ENCODE data around the gene FAM161A. TPM values are rescaled to one million over a fixed set of nuclear protein-coding genes. Genes with fewer than 3 reads are reported as not detected.

The FAM161A gene
- total RNA-seq: 1.3 and 1.8 TPM in 2 replicates

GRCh38 chr2:61853847-61854563 lies at the start of gene FAM161A:
Gene FAM161A (minus strand): TSS chr2:61854060. CDS start chr2:61854041, 19 bp downstream.

GRCh38 chr2:61888267-61889055 lies 34.6 kb upstream of the FAM161A start, which contains the start of gene CCT4:
Gene CCT4 (minus strand): TSS chr2:61888656. CDS start chr2:61888507, 149 bp downstream.

Other genes with a start within 250 kb of the FAM161A start
- gene CCT4, start 34.6 kb upstream of the FAM161A start, total RNA-seq: 118 and 120 TPM in 2 replicates
- gene COMMD1, start 51.6 kb upstream of the FAM161A start, total RNA-seq: 42.3 and 44.6 TPM in 2 replicates

All from aortic smooth muscle cell (primary cell).